ENCODE measurements around the gene TTC7B. TPM values are rescaled to one million over a fixed set of nuclear protein-coding genes. Genes with fewer than 3 reads are reported as not detected.

Gene TTC7B
- total and polyA plus RNA-seq, 2 of the 8 experiments (the other 6 are each of a cell fraction or from before 2014, with no cell fraction given): 23.7 to 34.0 TPM

GRCh38 chr14:90864741-90865140 is 48.5 kb upstream of the TTC7B start:
- CTCF ChIA-PET (ENCODE audit: partially characterized antibody): interaction anchor here (2.1 kb wide), 1 partner anchor 17 kb away, joined by 4 read pairs; no protein-coding TSS in a partner anchor
- H3K23me2 ChIP-seq (ENCODE audit: low read depth, low read length): no peaks in the 10 kb centered on the region

More at GRCh38 chr14:90864741-90865140, 48.5 kb upstream of the TTC7B start:
- H4K8ac ChIP-seq (ENCODE audit: extremely low read depth, insufficient read depth, low read length): no peak overlapping the region
- H3K27ac ChIP-seq (ENCODE audit: low read depth, low read length): no peak overlapping the region
- no peak overlapping the region for H3K4me3 ChIP-seq (ENCODE audit: extremely low read depth in 1 of 4, insufficient read depth in 2 of 4, low read depth in 3 of 4, low read length in 4 of 4)
- H3K9me3 ChIP-seq (ENCODE audit: insufficient read depth in 2 of 2, low read depth in 1 of 2, low read length in 1 of 2): no peaks in the 10 kb centered on the region
- H2BK5ac ChIP-seq (ENCODE audit: low read depth, low read length): no peak overlapping the region
- no peak overlapping the region for H3K4ac ChIP-seq (replicated peaks; ENCODE audit: insufficient read length, low read depth, low read length)
- H3K18ac ChIP-seq (ENCODE audit: extremely low read depth, low read length): no peak overlapping the region
- POLR2A ChIA-PET (ENCODE audit: partially characterized antibody): no interaction called here
- FAIRE-seq (no peak), DNase-seq (ENCODE audit: low read depth in 1 of 2, low spot score in 2 of 2) (no peak)
- H3K56ac ChIP-seq (replicated peaks; ENCODE audit: insufficient read length, low read depth, low read length): no peak overlapping the region
- no peaks in the 10 kb centered on the region for H3K79me2 ChIP-seq (ENCODE audit: control insufficient read depth in 1 of 2, insufficient read depth in 2 of 2, low read length in 2 of 2)
- H3K9ac ChIP-seq (replicated peaks in 1 of 4; ENCODE audit: extremely low read depth in 1 of 4, low read depth in 3 of 4, low read length in 3 of 4): no peak overlapping the region
- no peaks in the 10 kb centered on the region for H3K27me3 ChIP-seq (replicated peaks in 1 of 4; ENCODE audit: control insufficient read depth in 3 of 4, extremely low read depth in 1 of 4, insufficient read depth in 3 of 4, low read length in 3 of 4)
- peaks cover 0 to 3% (median 0%) of the 10 kb centered on the region in 4 experiments; a peak in 2 of 7 replicates for H3K4me1 ChIP-seq (replicated peaks in 1 of 4; ENCODE audit: control insufficient read depth in 3 of 4, insufficient read depth in 4 of 4, low read length in 3 of 4)
- H2AFZ ChIP-seq (ENCODE audit: low read length): no peak overlapping the region
- H4K5ac ChIP-seq (ENCODE audit: insufficient read length, low read depth, low read length): no peak overlapping the region
- H3K4me2 ChIP-seq (ENCODE audit: insufficient read depth in 1 of 2, low read depth in 2 of 2, low read length in 2 of 2): no peak overlapping the region
- H4K91ac ChIP-seq (replicated peaks; ENCODE audit: insufficient read length, low read length): no peak overlapping the region
- H2BK12ac ChIP-seq (ENCODE audit: low read depth, low read length): no peak overlapping the region
- no peaks in the 10 kb centered on the region for H3K79me1 ChIP-seq (ENCODE audit: low read depth, low read length)
- no peak overlapping the region for H2BK20ac ChIP-seq (ENCODE audit: low read length)
- TF ChIP-seq TEAD4 (IDR thresholded peaks at IDR 0.05; ENCODE audit: low read depth, low read length) (no peak), SP4 (IDR thresholded peaks at IDR 0.05; ENCODE audit: low read length) (no peak), EP300 (IDR thresholded peaks at IDR 0.05; ENCODE audit: borderline replicate concordance in 1 of 2, low read depth in 2 of 2, low read length in 2 of 2) (no peak), CTBP2 (IDR thresholded peaks at IDR 0.05; ENCODE audit: borderline replicate concordance, insufficient read depth, insufficient read length, low read length) (no peak), BCL11A (IDR thresholded peaks at IDR 0.05; ENCODE audit: low read depth in 2 of 2, low read length in 2 of 2) (no peak), CREB1 (IDR thresholded peaks at IDR 0.05) (no peak), SIN3A (conservative IDR thresholded peaks at IDR 0.05 in 1 of 2, IDR thresholded peaks at IDR 0.05 in 1 of 2; ENCODE audit: low read depth in 1 of 2, low read length in 2 of 2) (no peak), CHD2 (IDR thresholded peaks at IDR 0.05; ENCODE audit: low read length) (no peak), SAP30 (IDR thresholded peaks at IDR 0.05; ENCODE audit: insufficient read depth, insufficient replicate concordance, low read length) (no peak), NRF1 (IDR thresholded peaks at IDR 0.05; ENCODE audit: low read depth, low read length) (no peak), CBX8 (IDR thresholded peaks at IDR 0.05; ENCODE audit: borderline replicate concordance, low read depth, low read length) (no peak), MAX (IDR thresholded peaks at IDR 0.05) (no peak)
- no peak overlapping the region for H2BK120ac ChIP-seq (replicated peaks; ENCODE audit: low read depth, low read length)
- no peak overlapping the region for H3K23ac ChIP-seq (ENCODE audit: insufficient read length)
- no peaks in the 10 kb centered on the region for H3K36me3 ChIP-seq (ENCODE audit: control insufficient read depth in 2 of 4, insufficient read depth in 4 of 4, low read length in 3 of 4)
- no peak overlapping the region for H3K14ac ChIP-seq (ENCODE audit: insufficient read length)
- 97% methylated on average over 2 of the region's 2 CpGs; no CpG with 5 or more reads in 1 of the 2 experiments for WGBS, 2 experiments (ENCODE audit: extremely low coverage in 1 of 2, insufficient coverage in 1 of 2, insufficient read length in 1 of 2, insufficient replicate concordance in 2 of 2, low coverage in 1 of 2, low lambda C conversion rate in 2 of 2, missing lambda C conversion rate in 1 of 2)
- no peak overlapping the region for H2BK15ac ChIP-seq (ENCODE audit: low read length)
- H4K20me1 ChIP-seq (replicated peaks in 1 of 2; ENCODE audit: control insufficient read depth in 1 of 2, insufficient read depth in 2 of 2, low read length in 2 of 2): no peaks in the 10 kb centered on the region
- H2AK5ac ChIP-seq (ENCODE audit: low read depth, low read length): no peak overlapping the region
